Ramos (cell line): ENCODE results near the gene CETP.
"Not testable (repeated sequence)": the region's sequence is repeated elsewhere in the genome, so short reads cannot be mapped to it uniquely, and the experiment has no call there.

Experiments used
- in situ Hi-C: fragments of 300-500 bp; cut with MboI; formaldehyde crosslinking; loops from one replicate; pipeline ENCODE4 v1.14.3; 2022; ENCODE audit warnings: low sequenced_read_pairs; ENCODE audit not compliant: unreplicated experiment

The CETP gene

DNA sequence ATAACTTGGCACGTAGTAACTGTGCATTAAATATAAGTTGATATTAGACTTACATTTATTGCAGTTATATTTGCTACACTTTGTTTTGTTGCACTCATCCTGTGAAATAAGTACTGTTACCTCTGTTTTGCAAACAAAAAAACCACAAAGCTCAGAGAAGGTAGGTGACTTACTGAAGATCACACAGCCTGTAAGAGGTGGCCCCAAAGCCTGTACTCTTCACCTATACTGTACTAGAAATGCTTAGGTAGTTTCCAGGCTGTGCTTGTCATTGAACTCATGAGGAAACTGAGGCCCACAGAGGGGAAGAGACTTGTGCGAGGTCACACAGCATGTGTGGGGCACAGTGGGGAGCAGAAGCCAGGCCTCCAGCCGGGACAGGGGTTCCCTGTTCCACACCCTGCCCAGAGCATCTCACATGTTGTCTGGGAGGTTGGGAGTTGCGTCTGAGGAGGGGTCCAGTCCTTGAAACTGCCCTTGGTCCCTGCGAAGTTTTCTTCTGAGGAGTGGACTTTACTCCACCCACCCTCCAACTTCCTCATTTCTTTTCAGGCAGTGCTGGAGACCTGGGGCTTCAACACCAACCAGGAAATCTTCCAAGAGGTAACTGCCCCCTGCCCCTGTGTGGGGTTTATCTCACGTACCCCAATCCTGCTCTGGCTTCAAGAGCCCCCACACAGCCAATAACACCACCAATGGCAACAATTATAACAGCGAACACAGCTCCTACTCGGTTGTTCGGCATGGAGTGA, 13.0 kb downstream of the CETP start:
- in situ Hi-C loops, result loop anchor here (5.0 kb wide), 1 partner anchor 68 kb away; no protein-coding TSS in a partner anchor

DNA sequence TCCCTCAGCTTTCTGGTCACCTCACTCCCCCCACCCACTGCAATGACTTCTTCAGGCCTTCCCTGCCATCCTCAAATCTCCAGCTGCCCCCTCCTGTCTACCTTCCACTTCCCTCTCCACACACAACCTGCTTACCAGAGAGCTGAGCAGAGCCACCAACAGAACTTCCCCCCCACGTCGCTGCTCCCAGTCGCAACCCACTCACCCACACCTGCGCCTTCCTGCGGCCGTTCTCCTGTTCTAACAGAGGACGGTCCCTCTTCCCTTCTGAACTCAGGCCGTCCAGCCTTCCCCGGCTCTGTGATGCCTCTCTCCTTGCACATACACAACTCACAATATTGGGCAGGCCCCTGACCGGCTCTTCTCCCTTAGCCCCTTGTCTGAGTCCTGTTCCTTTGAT, 14.0 kb downstream of the CETP start:
- in situ Hi-C loops, result no loop called here

- in situ Hi-C loops, result no loop called here
These were observed 15.5 kb downstream of the CETP start for GRCh38 chr16:56977216-56977615.

GRCh38 chr16:56977823-56978430, 16.2 kb downstream of the CETP start:
- in situ Hi-C loops, result no loop called here

DNA sequence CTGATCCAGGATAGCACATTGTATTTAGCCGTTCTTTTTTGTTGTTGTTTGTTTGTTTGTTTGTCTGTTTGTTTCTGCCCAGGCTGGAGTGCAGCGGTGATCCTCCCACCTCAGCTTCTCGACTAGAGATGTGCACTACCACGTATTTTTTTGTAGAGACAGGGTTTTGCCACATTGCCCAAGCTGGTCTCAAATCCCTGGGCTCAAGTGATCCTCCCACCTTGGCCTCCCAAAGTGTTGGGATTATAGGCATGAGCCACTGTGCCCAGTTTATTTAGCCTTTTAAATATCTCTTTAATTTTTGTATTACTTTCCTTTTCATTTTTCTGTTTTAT, 18.4 kb downstream of the CETP start:
- in situ Hi-C loops, result no loop called here

DNA sequence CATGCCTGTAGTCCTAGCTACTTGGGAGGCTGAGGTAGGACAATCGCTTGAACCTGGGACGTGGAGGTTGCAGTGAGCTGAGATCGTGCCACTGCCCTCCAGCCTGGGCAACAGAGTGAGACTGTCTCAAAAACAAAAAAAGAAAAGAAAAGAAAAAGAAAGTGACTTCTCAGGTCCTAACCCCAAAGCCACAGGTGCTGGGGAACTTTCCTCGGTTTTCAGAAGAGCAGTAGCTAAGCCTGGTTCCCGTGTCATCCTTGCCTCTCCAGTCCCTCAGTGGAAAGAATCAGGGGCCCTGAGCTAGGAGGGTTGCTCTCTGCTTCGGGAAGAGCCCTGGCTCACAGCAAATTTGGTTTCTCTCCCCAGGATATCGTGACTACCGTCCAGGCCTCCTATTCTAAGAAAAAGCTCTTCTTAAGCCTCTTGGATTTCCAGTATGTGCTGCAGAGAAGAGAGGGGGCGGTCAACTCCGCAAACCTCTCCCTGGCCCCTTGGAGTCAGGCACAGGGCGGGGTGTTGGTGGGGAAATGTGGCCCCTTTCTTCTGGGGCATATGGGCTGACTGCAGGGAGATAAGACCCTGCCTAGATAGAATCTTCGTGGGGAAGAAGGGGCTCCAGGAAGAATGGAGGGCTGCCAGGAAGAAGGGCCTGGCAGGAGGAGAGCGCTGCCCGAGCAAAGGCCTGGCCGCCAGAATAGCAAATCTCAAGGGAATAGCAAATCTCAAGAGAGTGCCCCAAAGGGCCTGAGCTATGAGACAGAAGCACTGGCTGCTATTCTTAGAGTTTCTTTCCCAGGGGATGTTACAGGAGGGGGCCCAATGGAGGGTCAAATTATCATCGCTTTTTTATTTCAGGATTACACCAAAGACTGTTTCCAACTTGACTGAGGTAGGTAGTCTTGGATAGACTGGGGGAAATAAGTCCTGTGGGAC, 19.3 kb downstream of the CETP start:
- in situ Hi-C loops, result no loop called here

- in situ Hi-C loops, result no loop called here
These were observed 20.1 kb downstream of the CETP start for GRCh38 chr16:56981729-56982271.

GRCh38 chr16:56982695-56983094, 20.9 kb downstream of the CETP start:
- in situ Hi-C loops, result no loop called here

GRCh38 chr16:56983211-56983751, 21.5 kb downstream of the CETP start:
- in situ Hi-C loops, result no loop called here

DNA sequence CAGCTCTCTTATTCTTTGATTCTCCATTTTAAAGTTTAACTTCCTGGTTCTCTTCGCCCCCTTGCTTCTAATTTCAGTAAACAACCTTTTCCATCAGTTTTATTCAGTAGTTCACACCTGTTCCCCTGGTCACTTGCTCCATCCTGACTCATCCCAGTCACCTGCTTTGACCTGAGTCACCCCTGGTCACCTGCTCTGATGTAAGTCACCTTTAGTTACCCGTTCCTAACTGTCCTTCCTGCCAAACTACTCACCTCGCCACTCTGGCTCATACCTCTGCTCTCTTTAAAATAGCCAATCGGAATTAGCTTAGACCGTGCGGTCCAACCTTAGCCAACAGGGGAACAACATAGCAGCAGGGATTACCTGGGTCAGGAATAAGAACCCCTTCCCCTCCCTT, 22.9 kb downstream of the CETP start:
- in situ Hi-C loops, result no loop called here

DNA sequence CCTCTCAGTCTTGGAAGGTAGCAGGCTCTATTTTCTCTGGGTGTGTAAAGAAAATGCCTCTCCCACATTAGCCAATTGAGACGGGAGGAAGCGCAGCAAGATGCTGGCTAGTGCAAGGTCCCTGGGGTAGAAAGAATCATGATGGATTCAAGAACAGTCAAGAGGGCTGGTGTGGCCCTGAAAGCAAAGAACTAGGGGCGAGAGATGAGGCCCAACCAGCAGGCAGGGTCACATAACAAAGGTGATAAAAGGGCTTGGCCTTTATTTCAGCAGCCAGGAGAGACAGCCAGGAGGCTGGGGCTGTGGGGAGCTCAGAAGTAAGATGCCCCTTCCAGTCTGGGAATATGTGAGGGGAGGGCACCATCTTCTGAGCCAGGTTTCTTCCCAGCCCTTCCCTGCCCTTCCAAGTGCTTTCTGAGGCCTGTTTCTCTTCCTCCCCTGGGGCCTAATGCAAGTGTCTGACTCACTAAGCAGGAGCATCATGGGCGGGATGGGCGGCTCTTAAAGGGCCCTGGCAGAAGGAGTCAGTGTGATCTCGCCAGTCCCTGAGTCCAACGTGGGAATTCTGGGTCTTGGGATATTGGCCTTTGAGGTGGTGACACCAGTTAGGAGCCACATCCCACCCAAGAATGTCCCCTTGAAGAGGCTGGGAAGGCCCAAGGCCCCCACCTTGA, 23.7 kb downstream of the CETP start:
- in situ Hi-C loops, result no loop called here

GRCh38 chr16:56985962-56986360, 24.2 kb downstream of the CETP start:
- in situ Hi-C loops, result no loop called here

DNA sequence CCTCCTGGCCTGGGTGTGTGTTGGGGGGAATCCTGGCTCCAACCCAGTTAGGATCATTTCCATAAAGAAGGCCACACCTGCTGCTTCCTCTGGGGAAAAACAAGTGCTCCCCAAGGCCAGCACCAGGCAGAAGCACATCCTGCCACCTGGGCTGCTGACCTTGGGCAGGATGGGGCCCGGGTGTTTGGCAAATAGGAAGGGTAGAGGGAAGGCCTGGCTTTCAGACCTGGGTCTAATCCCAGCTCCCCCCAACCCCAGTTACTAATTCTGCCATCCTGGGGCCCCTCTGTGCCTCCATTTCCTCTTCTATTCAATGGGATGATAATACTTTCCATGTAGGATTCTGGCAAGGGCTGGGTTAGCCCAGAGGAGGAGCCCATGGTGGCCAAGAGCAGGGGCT, 24.6 kb downstream of the CETP start:
- in situ Hi-C loops, result no loop called here

DNA sequence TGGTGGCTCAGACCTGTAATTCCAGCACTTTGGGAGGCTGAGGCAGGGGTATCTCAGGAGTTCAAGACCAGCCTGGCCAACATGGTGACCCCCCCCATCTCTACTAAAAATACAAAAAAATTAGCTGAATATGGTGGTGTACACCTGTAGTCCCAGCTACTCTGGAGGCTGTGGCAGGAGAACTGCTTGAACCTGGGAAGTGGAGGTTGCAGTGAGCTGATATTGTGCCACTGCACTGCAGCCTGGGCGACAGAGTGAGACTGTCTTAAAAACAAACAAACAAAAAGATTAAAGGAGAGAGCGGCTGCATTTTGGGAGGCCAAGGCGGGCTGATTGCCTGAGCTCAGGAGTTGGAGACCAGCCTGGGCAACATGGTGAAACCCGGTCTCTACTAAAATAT, 25.2 kb downstream of the CETP start:
- in situ Hi-C loops, result not testable (repeated sequence)

DNA sequence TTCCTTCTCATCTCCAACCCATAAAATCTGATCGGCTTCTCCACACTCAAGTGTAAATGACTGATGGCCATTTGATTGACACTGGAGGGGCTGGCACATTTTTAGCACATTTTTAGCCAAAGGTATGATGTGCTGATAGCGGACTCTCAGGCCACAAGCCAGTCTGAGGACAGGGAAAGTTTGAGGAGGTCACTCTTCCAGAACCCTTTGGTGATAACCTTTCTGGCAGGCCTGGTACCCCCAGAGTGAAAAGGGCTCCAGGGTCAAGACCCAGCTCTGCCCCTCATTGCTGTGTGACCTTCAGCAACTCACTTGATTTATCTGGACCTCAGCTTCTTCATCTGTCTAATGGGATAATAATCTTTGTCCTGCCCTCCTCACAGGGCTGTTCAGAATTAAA, 25.9 kb downstream of the CETP start:
- in situ Hi-C loops, result no loop called here

- in situ Hi-C loops, result no loop called here
These were observed 26.6 kb downstream of the CETP start for GRCh38 chr16:56988161-56988947.

- in situ Hi-C loops, result no loop called here
These were observed 27.5 kb downstream of the CETP start, which contains the start of gene NLRC5 for GRCh38 chr16:56988948-56989945. Gene NLRC5, plus strand, starts transcription at chr16:56989557. Its CDS starts 31,156 bp downstream, at chr16:57020713.

- in situ Hi-C loops, result no loop called here
These were observed 28.2 kb downstream of the CETP start for GRCh38 chr16:56989988-56990387.
